ENCODE measurements around the gene PDSS2. TPM values are rescaled to one million over a fixed set of nuclear protein-coding genes. Genes with fewer than 3 reads are reported as not detected.

PDSS2 gene
- total RNA-seq, 1 donor from 2014 or later: 13.4 TPM

Other genes with a start within 250 kb of the PDSS2 start
- gene SOBP, start 30.6 kb upstream of the PDSS2 start, total RNA-seq: 1.2 and 1.8 TPM in 2 replicates